ENCODE data around the gene CLEC16A.

Gene CLEC16A

GRCh38 chr16:10951026-10951425 is 6.7 kb downstream of the CLEC16A start:
- Histone ChIP-seq H3K27me3 (replicated peaks; ENCODE audit: control insufficient read depth, insufficient read depth, low read length) (no peaks in the 10 kb centered on the region), H3K36me3 (ENCODE audit: control insufficient read depth, insufficient read depth, low read length) (no peaks in the 10 kb centered on the region), H3K4me3 (replicated peaks; ENCODE audit: low read depth, low read length) (no peak overlapping the region)
- no peak for TF ChIP-seq CTCF (IDR thresholded peaks at IDR 0.05; ENCODE audit: insufficient read depth, low read length, poor library complexity, severe bottlenecking)
- no peak for DNase-seq (ENCODE audit: extremely low read depth, insufficient read length)

GRCh38 chr16:10954903-10955302 is 10.5 kb downstream of the CLEC16A start:
- no peak for TF ChIP-seq CTCF (IDR thresholded peaks at IDR 0.05; ENCODE audit: insufficient read depth, low read length, poor library complexity, severe bottlenecking)

GRCh38 chr16:10957771-10958482 is 13.6 kb downstream of the CLEC16A start:
- Histone ChIP-seq H3K4me3 (replicated peaks; ENCODE audit: low read depth, low read length) (no peak overlapping the region), H3K36me3 (ENCODE audit: control insufficient read depth, insufficient read depth, low read length) (peaks cover 1% of the 10 kb centered on the region), H3K27me3 (replicated peaks; ENCODE audit: control insufficient read depth, insufficient read depth, low read length) (no peaks in the 10 kb centered on the region)
- no peak for TF ChIP-seq CTCF (IDR thresholded peaks at IDR 0.05; ENCODE audit: insufficient read depth, low read length, poor library complexity, severe bottlenecking)
- peak; percentile 41 for DNase-seq (ENCODE audit: extremely low read depth, insufficient read length)

More at GRCh38 chr16:10954903-10955302, 10.5 kb downstream of the CLEC16A start:
- Histone ChIP-seq H3K4me3 (replicated peaks; ENCODE audit: low read depth, low read length) (no peak overlapping the region), H3K36me3 (ENCODE audit: control insufficient read depth, insufficient read depth, low read length) (no peaks in the 10 kb centered on the region; the same call in 1 of the 2 replicates), H3K27me3 (replicated peaks; ENCODE audit: control insufficient read depth, insufficient read depth, low read length) (no peaks in the 10 kb centered on the region)
- no peak for DNase-seq (ENCODE audit: extremely low read depth, insufficient read length)

GRCh38 chr16:10959161-10959560 is 14.8 kb downstream of the CLEC16A start:
- Histone ChIP-seq H3K27me3 (replicated peaks; ENCODE audit: control insufficient read depth, insufficient read depth, low read length) (no peaks in the 10 kb centered on the region), H3K4me3 (replicated peaks; ENCODE audit: low read depth, low read length) (no peak overlapping the region), H3K36me3 (ENCODE audit: control insufficient read depth, insufficient read depth, low read length) (peaks cover 8% of the 10 kb centered on the region)
- no peak for DNase-seq (ENCODE audit: extremely low read depth, insufficient read length)
- no peak for TF ChIP-seq CTCF (IDR thresholded peaks at IDR 0.05; ENCODE audit: insufficient read depth, low read length, poor library complexity, severe bottlenecking)

- H3K36me3 ChIP-seq (ENCODE audit: control insufficient read depth, insufficient read depth, low read length): peaks cover 8% of the 10 kb centered on the region
- TF ChIP-seq CTCF (IDR thresholded peaks at IDR 0.05; ENCODE audit: insufficient read depth, low read length, poor library complexity, severe bottlenecking): no peak
- DNase-seq (ENCODE audit: extremely low read depth, insufficient read length): no peak
- H3K4me3 ChIP-seq (replicated peaks; ENCODE audit: low read depth, low read length): no peak overlapping the region
- H3K27me3 ChIP-seq (replicated peaks; ENCODE audit: control insufficient read depth, insufficient read depth, low read length): no peaks in the 10 kb centered on the region
Observed at GRCh38 chr16:10961231-10961630, 16.9 kb downstream of the CLEC16A start.

Data from GM06990 (cell line).